Measurements from ENCODE around the gene EFCAB11.
A peak's percentile ranks its signal among the peaks of the same experiment; 100 is the strongest.
"Not testable (repeated sequence)": the region's sequence is repeated elsewhere in the genome, so short reads cannot be mapped to it uniquely, and the experiment has no call there.

EFCAB11 gene

DNA sequence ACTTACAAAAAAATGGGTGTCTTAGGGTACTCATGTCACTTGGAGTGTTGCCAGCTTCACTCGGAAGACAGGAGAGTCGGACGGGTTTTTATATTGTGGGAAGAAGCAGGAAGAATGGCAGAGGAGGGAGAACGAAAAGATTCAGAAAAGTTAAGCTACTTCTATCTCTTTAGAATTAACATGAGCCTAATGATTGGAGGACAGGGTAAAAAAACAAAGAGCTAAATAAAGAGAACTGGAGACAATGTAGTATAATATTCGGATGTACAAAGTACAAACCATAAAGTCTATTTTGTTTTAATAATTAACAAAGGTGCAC, 43.9 kb downstream of the EFCAB11 start:
- DNase-seq = no peak

DNA sequence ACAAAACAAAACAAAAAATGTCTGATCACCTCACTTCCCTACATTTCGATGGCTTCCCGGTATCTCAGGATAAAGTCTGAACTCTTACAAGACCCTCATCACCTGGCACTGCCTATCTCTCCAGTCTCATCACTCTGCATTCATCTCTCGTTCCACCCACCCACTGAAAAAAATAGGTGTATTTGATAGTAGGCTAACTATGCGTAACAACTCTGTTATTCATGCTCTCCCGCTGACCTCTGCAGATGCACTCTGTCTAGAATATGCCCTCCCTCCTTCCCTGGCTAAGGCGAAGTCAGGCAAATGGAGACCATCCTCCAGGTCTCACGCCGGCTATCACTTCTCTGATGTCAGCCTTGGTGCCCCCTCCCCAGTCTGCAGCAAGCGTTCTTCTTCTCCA, 44.9 kb downstream of the EFCAB11 start:
- DNase-seq = no peak

- DNase-seq = no peak
Observed at GRCh38 chr14:89908712-89909450, 45.6 kb downstream of the EFCAB11 start.

GRCh38 chr14:89907655-89908054, 46.9 kb downstream of the EFCAB11 start:
- DNase-seq = no peak

- DNase-seq = no peak
Observed at GRCh38 chr14:89906000-89906399, 48.5 kb downstream of the EFCAB11 start.

DNA sequence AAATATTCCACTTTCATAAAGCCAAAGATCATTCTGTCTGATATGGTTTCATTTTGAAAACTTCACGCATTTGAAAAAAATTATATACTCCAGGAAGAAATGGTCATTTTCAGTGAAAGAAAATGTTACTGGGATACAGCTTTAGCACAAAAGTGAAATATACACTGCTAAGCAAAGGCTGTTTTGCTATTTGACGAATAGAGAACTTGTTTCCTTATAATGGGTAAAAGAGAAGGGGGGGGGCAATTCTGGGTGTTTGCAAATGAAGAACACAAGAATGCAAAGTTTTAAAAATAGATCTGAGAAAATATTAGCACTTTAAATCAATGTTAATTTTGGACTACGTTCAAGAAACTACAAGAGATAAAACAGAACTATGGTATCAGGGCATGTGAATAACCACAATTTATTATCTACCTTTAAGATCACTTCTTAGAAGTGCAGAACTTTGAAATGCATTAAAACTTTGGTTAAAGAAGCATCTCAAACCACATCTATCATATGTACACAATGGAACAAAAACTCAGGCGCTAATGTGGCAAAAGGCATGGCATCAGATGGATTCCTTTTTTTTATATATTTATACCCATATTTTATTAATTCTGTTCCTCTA, 51.1 kb downstream of the EFCAB11 start:
- DNase-seq = no peak

DNA sequence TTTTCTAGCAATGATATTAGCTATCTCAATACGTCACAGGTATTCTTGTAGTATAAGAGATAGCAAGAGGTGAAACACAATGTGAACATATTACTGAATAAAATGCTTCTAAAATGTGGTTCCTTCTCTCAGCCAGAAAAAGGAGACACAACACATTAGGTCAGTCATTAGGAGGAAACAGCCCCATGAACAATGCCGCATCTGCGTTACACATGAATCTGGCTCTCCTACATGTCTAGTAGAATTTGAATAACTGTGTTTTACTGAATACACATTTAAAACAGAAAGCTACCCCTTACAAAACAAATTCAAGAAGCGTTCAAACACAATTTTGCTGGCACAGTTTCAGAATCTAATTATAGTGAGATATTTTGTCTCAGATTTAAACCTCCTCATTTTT, 51.6 kb downstream of the EFCAB11 start:
- DNase-seq = no peak

DNA sequence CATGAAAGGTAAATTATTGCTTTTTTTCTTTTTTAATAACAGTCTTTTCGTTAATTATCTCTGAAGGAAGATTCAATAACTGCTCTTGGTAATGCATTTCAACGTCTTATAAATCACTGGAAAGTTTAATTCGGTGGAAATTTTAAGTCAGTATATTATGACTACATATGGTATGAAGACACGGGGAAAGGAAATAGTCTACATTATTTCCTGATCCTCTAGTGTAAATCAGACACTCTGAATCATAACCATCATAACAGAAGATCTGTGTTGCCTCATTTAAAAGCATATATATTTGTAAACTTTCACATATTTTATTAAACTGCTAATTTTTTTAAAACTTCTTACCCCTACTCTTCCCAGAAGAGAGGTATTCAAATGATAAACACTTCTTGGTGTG, 53.7 kb downstream of the EFCAB11 start:
- DNase-seq = no peak

DNA sequence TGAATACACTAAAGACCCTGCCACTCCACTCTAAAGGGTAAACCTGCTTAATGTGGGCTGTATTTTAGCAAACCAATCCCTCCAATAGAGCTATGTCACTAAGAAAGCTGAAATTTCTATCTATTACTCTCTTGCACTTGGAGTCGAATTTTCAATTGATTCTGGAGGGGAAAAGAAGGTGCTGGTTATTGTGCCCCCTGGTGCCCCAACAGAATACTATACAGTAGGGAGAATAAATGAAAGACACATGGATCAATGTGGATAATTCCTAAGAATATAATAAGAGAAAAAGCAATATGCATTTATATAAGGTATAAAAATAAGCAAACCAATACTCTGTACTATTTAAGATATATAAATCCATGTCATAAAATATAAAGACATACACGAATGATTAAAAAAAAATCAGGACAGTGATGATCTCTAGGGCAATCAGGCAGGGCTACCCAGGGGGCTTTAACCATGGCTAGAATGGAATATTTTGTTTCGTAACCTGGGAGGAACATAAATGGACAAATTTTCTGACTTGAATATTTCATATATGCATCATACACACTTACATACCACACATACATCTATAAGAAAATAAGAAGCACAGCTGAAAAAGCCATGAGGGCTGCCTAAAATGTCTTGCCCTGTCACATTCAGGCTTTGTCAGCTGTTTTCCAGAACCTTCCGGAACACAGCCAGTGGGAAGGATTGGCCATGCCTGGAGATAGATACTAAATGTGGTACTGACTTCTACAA, 54.4 kb downstream of the EFCAB11 start:
- peak; percentile 37 for DNase-seq

DNA sequence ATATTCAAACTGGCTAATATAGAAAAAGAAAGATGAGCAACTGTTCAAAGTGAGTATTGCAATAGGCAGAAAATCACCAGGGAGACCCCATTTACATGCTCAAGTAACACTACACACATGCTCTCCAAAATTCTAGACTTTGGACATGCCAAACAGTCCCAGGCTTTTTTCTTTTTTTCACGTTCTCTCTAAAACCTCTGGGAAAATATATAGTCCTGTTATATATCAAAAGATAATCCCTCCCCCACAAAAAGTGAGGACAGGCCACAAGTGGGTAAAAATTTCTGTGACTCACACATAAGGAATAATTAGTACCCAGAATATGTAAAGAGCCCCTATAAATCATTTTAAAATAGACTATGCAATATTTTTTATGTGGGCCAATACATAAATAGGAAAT, 55.2 kb downstream of the EFCAB11 start:
- DNase-seq = no peak

DNA sequence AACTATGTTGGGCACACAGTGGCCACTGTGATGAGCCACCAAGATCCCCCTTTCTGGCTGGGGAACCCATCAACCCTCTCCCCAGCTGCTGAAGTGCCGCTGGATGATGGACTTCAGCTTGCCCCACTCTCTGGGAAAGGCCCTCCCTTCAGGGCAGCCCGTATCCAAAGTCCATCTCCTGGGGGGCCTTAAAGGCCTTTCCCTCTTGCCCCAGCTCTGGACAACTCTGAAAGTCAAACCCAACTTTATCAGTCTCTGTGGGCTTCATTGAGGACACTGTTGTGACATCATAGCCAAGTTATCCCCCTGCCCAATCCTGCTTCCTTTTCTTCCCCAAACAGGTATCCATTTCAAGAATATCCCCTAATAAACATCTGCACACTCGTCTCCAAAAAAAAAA, 61.1 kb downstream of the EFCAB11 start:
- not testable (repeated sequence) for DNase-seq

DNA sequence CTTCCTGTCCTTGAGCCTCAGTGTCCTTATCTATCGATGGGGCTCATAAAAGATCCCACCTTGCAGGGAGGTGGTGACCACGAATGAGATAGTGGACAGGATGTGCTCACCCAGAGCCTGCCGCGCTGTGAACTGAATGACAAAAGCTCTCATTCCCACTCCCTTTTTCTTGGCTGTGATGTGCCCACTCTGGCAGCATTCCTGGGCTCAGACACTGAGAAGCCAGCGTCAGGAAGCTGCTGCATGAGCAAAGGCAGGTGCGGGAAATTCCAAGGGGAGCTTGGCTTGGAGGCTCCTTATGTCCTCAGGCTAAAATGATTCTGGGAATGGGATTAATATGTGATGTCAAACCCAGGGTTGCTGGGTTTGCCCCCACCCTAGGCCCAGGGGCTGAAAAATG, 61.6 kb downstream of the EFCAB11 start:
- no peak for DNase-seq

GRCh38 chr14:89891721-89892120, 62.8 kb downstream of the EFCAB11 start:
- DNase-seq = not testable (repeated sequence)

GRCh38 chr14:89891055-89891454, 63.5 kb downstream of the EFCAB11 start:
- no peak for DNase-seq

DNA sequence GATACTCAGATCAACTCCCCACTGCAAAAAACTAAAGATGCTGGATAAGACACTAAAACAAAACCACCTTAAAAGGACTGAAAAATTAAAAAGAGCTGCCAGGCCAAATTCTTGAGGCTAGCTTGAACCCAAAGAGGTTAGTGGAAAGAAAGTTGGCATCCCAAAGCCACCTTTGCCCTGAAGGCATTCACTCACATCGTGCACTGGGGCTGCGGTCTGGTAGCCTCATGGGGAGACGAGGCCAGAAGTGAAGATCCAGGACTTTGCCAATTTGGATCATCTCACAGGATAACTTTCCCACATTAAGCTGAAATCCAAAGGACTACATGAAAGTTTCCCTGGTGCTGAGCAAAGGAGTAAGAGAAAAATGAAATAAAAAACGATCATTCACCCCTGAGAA, 63.9 kb downstream of the EFCAB11 start:
- no peak for DNase-seq

DNA sequence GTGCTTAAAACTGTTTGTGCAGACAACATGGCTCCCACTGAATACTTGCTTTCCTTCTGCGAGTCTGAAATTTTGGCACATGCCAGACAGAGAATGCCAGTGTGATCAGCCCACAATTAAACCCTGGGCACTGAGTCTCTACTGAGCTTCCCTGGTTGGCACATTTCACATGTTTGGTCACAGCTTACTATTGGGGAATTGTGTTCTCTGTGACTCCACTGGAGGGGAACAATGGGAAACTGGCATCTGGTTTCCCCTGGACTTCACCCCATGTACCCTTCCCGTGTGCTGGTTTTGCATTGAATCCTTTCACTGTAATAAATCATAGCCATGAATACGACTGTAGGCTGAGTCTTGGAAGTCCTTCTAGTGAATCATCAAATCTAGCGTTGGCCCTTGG, 64.9 kb downstream of the EFCAB11 start:
- DNase-seq = no peak

GRCh38 chr14:89884761-89885160, 69.8 kb downstream of the EFCAB11 start:
- no peak for DNase-seq

- no peak for DNase-seq
Observed at GRCh38 chr14:89881839-89882238, 72.7 kb downstream of the EFCAB11 start.

DNA sequence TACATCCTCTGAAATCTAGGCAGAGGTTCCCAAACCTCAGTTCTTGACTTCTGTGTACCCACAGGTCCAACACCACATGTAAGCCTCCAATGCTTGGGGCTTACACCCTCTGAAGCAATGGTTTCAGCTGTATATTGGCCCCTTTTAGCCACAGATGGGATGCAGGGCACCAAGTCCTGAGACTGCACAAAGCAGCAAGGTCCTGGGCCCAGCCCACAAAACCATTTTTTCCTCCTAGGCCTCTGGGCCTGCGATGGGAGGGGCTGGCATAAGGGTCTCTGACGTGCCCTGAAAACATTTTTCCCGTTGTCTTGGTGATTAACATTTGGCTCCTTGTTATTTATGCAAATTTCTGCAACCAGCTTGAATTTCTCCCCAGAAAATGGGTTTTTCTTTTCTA, 80.4 kb downstream of the EFCAB11 start:
- not testable (repeated sequence) for DNase-seq

GRCh38 chr14:89870316-89870715, 84.2 kb downstream of the EFCAB11 start:
- DNase-seq = no peak

GRCh38 chr14:89869606-89870005, 84.9 kb downstream of the EFCAB11 start:
- no peak for DNase-seq

GRCh38 chr14:89866458-89866857, 88.1 kb downstream of the EFCAB11 start:
- no peak for DNase-seq

DNA sequence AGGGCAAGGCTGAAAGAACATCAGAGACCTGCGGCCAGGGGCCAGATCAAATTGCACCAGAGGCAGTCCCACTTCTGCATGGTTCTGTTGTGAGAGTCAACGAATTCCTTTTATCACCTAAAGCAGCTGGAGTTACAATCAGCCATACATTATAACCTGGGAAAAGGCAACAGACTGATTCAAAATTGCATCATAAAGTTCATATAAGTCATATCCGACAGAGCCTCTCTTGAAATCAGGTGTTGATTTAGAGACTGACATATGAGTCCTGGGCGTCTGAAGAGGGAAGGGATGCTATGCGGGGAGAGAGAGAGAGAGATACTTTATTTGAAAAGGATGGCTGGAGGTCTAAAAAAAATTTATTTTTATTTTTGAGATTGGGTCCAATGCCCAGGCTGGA, 89.4 kb downstream of the EFCAB11 start:
- no peak for DNase-seq

- no peak for DNase-seq
Observed at GRCh38 chr14:89862856-89863255, 91.7 kb downstream of the EFCAB11 start.

Measured in DMS53 (cell line).